Skeletal muscle tissue (tissue), 4 donors: ENCODE results near the gene PAQR5. TPM values are rescaled to one million over a fixed set of nuclear protein-coding genes. Genes with fewer than 3 reads are reported as not detected.

Experiments
- H3K27ac ChIP-seq: one replicate; pipeline ENCODE4 v1.7.0; 2013; ENCODE audit warnings: mild to moderate bottlenecking, low read depth, low read length, inconsistent platforms
- H3K27me3 ChIP-seq, 3 donors: one replicate each; pipeline ENCODE4 v1.7.0; 2013; ENCODE audit warnings: low read length in 3 of 3; ENCODE audit not compliant: control insufficient read depth in 3 of 3, insufficient read depth in 3 of 3
- H3K36me3 ChIP-seq, 3 donors: one replicate each; pipeline ENCODE4 v1.7.0; 2013; ENCODE audit warnings: low read length in 3 of 3; ENCODE audit not compliant: control insufficient read depth in 3 of 3, insufficient read depth in 3 of 3
- H3K4me1 ChIP-seq, 3 donors: one replicate each; pipeline ENCODE4 v1.7.0; 2013; ENCODE audit warnings: low read length in 3 of 3, mild to moderate bottlenecking in 3 of 3; ENCODE audit not compliant: control insufficient read depth in 3 of 3, insufficient read depth in 3 of 3
- H3K4me3 ChIP-seq, 3 donors: one replicate each; pipeline ENCODE4 v1.7.0; 2013; ENCODE audit warnings: low read length in 3 of 3
- H3K9ac ChIP-seq, 3 donors: one replicate each; pipeline ENCODE4 v1.7.0; 2013; ENCODE audit warnings: low read length in 3 of 3, mild to moderate bottlenecking in 3 of 3, moderate library complexity in 2 of 3, low read depth in 1 of 3
- H3K9me3 ChIP-seq, 3 donors: one replicate each; pipeline ENCODE4 v1.7.0; 2013; ENCODE audit warnings: low read length in 3 of 3; ENCODE audit not compliant: control insufficient read depth in 3 of 3
- total RNA-seq: library from RNA; depleted of rRNA; stranded (reverse); fragments of >200 nt; gene quantifications from one replicate; pipeline ENCODE4 v1.2.3, GENCODE V29; 2014
- donor health status: Osteomylitis.

The PAQR5 gene
- total RNA-seq, 1 donor from 2014 or later, result under 0.01 TPM

GRCh38 chr15:69395991-69396390, 97.3 kb downstream of the PAQR5 start:
- peaks cover 0 to 4% (median 3%) of the 10 kb centered on the region in 3 donors for H3K27me3 ChIP-seq
- no peaks in the 10 kb centered on the region for H3K9me3 ChIP-seq
- no peaks in the 10 kb centered on the region for H3K36me3 ChIP-seq
- H3K4me1 ChIP-seq, result peaks cover 0 to 7% (median 6%) of the 10 kb centered on the region in 3 donors
- H3K4me3 ChIP-seq, result no peak overlapping the region
- H3K27ac ChIP-seq, result no peak overlapping the region
- H3K9ac ChIP-seq, result no peak overlapping the region

GRCh38 chr15:69398491-69398891, 99.8 kb downstream of the PAQR5 start:
- no peak overlapping the region for H3K4me3 ChIP-seq
- peaks cover 0 to 4% (median 3%) of the 10 kb centered on the region in 3 donors for H3K27me3 ChIP-seq
- peaks cover 3 to 7% (median 6%) of the 10 kb centered on the region in 3 donors for H3K4me1 ChIP-seq
- no peaks in the 10 kb centered on the region for H3K9me3 ChIP-seq
- H3K36me3 ChIP-seq, result no peaks in the 10 kb centered on the region
- no peak overlapping the region for H3K27ac ChIP-seq
- H3K9ac ChIP-seq, result no peak overlapping the region

- no peaks in the 10 kb centered on the region for H3K27me3 ChIP-seq
- no peak overlapping the region for H3K4me3 ChIP-seq
- no peak overlapping the region for H3K27ac ChIP-seq
- no peaks in the 10 kb centered on the region for H3K9me3 ChIP-seq
- peaks cover 0 to 3% (median 0%) of the 10 kb centered on the region in 3 donors for H3K4me1 ChIP-seq
- no peak overlapping the region for H3K9ac ChIP-seq
- no peaks in the 10 kb centered on the region for H3K36me3 ChIP-seq
Observed at GRCh38 chr15:69400850-69401249, 102.1 kb downstream of the PAQR5 start.

GRCh38 chr15:69402816-69403215, 104.1 kb downstream of the PAQR5 start:
- Histone ChIP-seq H3K9ac (no peak overlapping the region), H3K27me3 (no peaks in the 10 kb centered on the region), H3K36me3 (no peaks in the 10 kb centered on the region), H3K27ac (no peak overlapping the region), H3K4me1 (peaks cover 0 to 3% (median 0%) of the 10 kb centered on the region in 3 donors), H3K9me3 (no peaks in the 10 kb centered on the region), H3K4me3 (no peak overlapping the region)

- no peak overlapping the region for H3K27ac ChIP-seq
- no peak overlapping the region for H3K9ac ChIP-seq
Observed at GRCh38 chr15:69403594-69403993, 104.9 kb downstream of the PAQR5 start.

GRCh38 chr15:69405110-69405509, 106.4 kb downstream of the PAQR5 start:
- peaks cover 0 to 3% (median 0%) of the 10 kb centered on the region in 3 donors for H3K4me1 ChIP-seq

More at GRCh38 chr15:69403594-69403993, 104.9 kb downstream of the PAQR5 start:
- Histone ChIP-seq H3K27me3 (no peaks in the 10 kb centered on the region), H3K9me3 (no peaks in the 10 kb centered on the region), H3K4me1 (peaks cover 0 to 3% (median 0%) of the 10 kb centered on the region in 3 donors), H3K4me3 (no peak overlapping the region), H3K36me3 (no peaks in the 10 kb centered on the region)

GRCh38 chr15:69407719-69408400, 109.1 kb downstream of the PAQR5 start:
- no peaks in the 10 kb centered on the region for H3K9me3 ChIP-seq
- no peaks in the 10 kb centered on the region for H3K27me3 ChIP-seq
- H3K4me1 ChIP-seq, result peaks cover 0 to 3% (median 0%) of the 10 kb centered on the region in 3 donors
- no peak overlapping the region for H3K27ac ChIP-seq
- H3K4me3 ChIP-seq, result no peak overlapping the region
- H3K36me3 ChIP-seq, result no peaks in the 10 kb centered on the region
- no peak overlapping the region for H3K9ac ChIP-seq

More at GRCh38 chr15:69405110-69405509, 106.4 kb downstream of the PAQR5 start:
- Histone ChIP-seq H3K9me3 (no peaks in the 10 kb centered on the region), H3K27me3 (no peaks in the 10 kb centered on the region), H3K4me3 (no peak overlapping the region), H3K9ac (no peak overlapping the region), H3K36me3 (no peaks in the 10 kb centered on the region), H3K27ac (no peak overlapping the region)

- no peak overlapping the region for H3K27ac ChIP-seq
- H3K4me3 ChIP-seq, result no peak overlapping the region
- H3K9ac ChIP-seq, result no peak overlapping the region
- H3K9me3 ChIP-seq, result no peaks in the 10 kb centered on the region
- no peaks in the 10 kb centered on the region for H3K36me3 ChIP-seq
- H3K4me1 ChIP-seq, result peaks cover 0 to 2% (median 2%) of the 10 kb centered on the region in 3 donors
- H3K27me3 ChIP-seq, result no peaks in the 10 kb centered on the region
Observed at GRCh38 chr15:69408841-69409240, 110.1 kb downstream of the PAQR5 start.

- no peak overlapping the region for H3K4me3 ChIP-seq
- no peaks in the 10 kb centered on the region for H3K36me3 ChIP-seq
- H3K4me1 ChIP-seq, result peaks cover 5 to 7% (median 6%) of the 10 kb centered on the region in 3 donors
- no peaks in the 10 kb centered on the region for H3K9me3 ChIP-seq
- H3K27me3 ChIP-seq, result peaks cover 0 to 3% (median 0%) of the 10 kb centered on the region in 3 donors
- no peak overlapping the region for H3K27ac ChIP-seq
- no peak overlapping the region for H3K9ac ChIP-seq
Observed at GRCh38 chr15:69410248-69410874, 111.6 kb downstream of the PAQR5 start.

GRCh38 chr15:69412274-69412673, 113.6 kb downstream of the PAQR5 start:
- Histone ChIP-seq H3K4me1 (peaks cover 5 to 7% (median 6%) of the 10 kb centered on the region in 3 donors), H3K9ac (no peak overlapping the region), H3K9me3 (no peaks in the 10 kb centered on the region), H3K27me3 (peaks cover 0 to 3% (median 0%) of the 10 kb centered on the region in 3 donors), H3K4me3 (no peak overlapping the region), H3K36me3 (no peaks in the 10 kb centered on the region), H3K27ac (no peak overlapping the region)
